Neutrophil (primary cell): ENCODE results near the gene NELL2.

ENCODE experiments used
- H3K27ac ChIP-seq: fragments of 200-600 bp; sonication (generic); 2 replicates; pipeline ENCODE4 v1.5.1; 2016; ENCODE audit warnings: mild to moderate bottlenecking, moderate library complexity
- H3K27me3 ChIP-seq: fragments of 200-600 bp; sonication (generic); 2 replicates; pipeline ENCODE4 v1.6.0; 2016; ENCODE audit warnings: mild to moderate bottlenecking
- H3K36me3 ChIP-seq: fragments of 200-600 bp; sonication (generic); 2 replicates; pipeline ENCODE4 v1.5.1; 2017
- H3K4me1 ChIP-seq, 2 experiments: fragments of 200-600 bp in 1 of 2; sonication (generic) in 1 of 2; 1 replicate in 1 of 2; 2 replicates in 1 of 2; pipeline versions ENCODE4 v1.5.1 to v1.6.1; 2013 to 2016; ENCODE audit warnings: low read depth in 1 of 2, low read length in 1 of 2, mild to moderate bottlenecking in 1 of 2, moderate library complexity in 1 of 2; ENCODE audit not compliant: control insufficient read depth in 1 of 2, insufficient read depth in 1 of 2
- H3K4me3 ChIP-seq, 2 experiments: fragments of 200-600 bp in 1 of 2; sonication (generic) in 1 of 2; 1 replicate in 1 of 2; 2 replicates in 1 of 2; pipeline ENCODE4 v1.5.1; 2013 to 2016; ENCODE audit warnings: low read depth in 1 of 2, low read length in 1 of 2, mild to moderate bottlenecking in 1 of 2, moderate library complexity in 1 of 2
- H3K9me3 ChIP-seq: fragments of 200-600 bp; sonication (generic); 2 replicates; pipeline ENCODE4 v1.5.1; 2016
- TF ChIP-seq, protein P1 (sequence below): fragments of 200-600 bp; sonication (generic); IDR thresholded peaks from 2 replicates; pipeline ENCODE4 v1.5.1; 2016; ENCODE audit warnings: antibody characterized with exemption

NELL2 gene

DNA sequence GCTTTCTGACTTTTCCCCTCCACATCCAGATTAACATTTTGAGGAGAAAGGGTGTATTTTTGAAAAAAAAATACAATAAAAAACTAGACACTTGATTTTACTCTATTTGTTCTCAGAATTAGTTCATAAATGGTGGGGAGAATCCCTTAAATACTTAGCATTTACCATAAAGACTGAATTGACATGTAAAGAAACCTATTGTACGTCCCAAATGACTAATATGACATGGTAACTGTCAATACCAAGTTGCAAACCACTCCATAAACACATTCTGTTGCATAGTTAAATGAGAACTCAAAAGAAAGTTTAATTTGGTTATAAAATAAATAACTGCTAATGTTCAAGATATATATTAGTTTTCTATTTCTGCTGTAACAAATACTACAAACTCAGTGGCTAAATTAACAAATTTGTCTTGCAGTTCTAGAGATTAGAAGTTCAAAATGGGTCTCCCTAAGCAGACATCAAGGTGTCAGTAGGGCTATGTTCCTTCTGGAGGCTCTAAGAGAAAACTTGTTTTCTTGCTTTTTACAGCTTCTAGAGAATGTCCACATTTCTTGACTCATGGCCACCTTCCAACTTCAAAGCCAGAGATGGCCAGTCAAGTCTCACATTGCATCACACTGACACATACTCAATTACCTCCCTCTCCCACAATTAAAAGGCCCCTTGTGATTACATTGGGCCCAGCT lies 16.0 kb downstream of the NELL2 start:
- Histone ChIP-seq H3K27ac (no peak overlapping the region), H3K4me3 (no peak overlapping the region), H3K36me3 (no peaks in the 10 kb centered on the region), H3K27me3 (no peaks in the 10 kb centered on the region), H3K9me3 (no peaks in the 10 kb centered on the region), H3K4me1 (no peaks in the 10 kb centered on the region)
- TF ChIP-seq, protein P1, sequence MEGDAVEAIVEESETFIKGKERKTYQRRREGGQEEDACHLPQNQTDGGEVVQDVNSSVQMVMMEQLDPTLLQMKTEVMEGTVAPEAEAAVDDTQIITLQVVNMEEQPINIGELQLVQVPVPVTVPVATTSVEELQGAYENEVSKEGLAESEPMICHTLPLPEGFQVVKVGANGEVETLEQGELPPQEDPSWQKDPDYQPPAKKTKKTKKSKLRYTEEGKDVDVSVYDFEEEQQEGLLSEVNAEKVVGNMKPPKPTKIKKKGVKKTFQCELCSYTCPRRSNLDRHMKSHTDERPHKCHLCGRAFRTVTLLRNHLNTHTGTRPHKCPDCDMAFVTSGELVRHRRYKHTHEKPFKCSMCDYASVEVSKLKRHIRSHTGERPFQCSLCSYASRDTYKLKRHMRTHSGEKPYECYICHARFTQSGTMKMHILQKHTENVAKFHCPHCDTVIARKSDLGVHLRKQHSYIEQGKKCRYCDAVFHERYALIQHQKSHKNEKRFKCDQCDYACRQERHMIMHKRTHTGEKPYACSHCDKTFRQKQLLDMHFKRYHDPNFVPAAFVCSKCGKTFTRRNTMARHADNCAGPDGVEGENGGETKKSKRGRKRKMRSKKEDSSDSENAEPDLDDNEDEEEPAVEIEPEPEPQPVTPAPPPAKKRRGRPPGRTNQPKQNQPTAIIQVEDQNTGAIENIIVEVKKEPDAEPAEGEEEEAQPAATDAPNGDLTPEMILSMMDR = no peak

DNA sequence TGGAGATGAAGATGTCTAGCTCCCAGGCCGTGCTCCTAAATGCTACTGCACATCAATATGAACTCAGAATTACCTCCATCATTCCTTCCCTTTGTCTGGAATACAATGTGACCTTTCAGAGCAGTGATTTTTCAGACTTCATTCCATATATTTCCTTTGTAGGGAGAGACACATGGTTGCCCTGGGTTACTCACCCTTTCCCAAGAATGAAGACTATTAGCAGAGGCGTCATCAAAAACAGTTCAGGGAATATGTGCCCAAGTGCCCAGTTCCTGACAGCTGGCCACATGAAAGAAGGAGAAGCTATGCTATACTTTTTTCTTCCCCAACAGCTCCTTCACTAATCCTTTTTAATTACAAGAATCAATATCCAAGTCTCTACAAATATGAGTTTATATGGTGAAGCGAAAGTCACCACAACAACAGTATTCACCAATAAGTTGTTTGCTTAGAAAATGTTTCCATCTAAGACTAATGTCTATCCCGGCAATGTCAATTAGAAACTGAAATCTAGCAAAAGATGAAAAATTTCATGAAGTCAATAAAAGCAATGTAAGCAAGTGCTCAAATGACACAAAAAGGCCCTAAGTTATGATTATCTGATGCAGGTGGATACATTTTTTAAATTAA lies 17.8 kb downstream of the NELL2 start:
- TF ChIP-seq, protein P1 = no peak
- no peak overlapping the region for H3K27ac ChIP-seq
- H3K4me3 ChIP-seq = no peak overlapping the region
- no peaks in the 10 kb centered on the region for H3K36me3 ChIP-seq
- no peaks in the 10 kb centered on the region for H3K9me3 ChIP-seq
- H3K4me1 ChIP-seq = no peaks in the 10 kb centered on the region
- H3K27me3 ChIP-seq = no peaks in the 10 kb centered on the region

DNA sequence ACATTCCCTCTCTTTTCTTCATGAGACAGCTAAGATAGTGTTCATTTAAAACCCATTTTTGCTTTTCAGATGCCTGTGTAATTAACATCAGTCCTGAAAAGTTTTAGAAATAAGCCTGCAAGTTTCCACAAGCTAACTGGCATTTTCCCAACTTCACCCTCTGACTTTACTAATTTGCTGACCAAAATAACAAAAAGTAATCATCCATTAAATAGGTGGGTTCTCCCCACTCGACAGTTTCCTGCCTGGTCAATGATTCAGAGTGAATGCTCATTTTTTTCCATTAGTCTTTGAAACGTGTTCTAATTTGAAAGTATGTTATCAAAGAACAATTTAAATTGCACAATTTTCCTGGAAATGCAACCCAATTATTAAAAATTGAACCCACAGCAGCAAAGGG lies 23.6 kb downstream of the NELL2 start:
- Histone ChIP-seq H3K27me3 (no peaks in the 10 kb centered on the region), H3K4me1 (no peaks in the 10 kb centered on the region), H3K27ac (no peak overlapping the region), H3K9me3 (no peaks in the 10 kb centered on the region), H3K36me3 (no peaks in the 10 kb centered on the region), H3K4me3 (no peak overlapping the region)
- TF ChIP-seq, protein P1 = no peak

DNA sequence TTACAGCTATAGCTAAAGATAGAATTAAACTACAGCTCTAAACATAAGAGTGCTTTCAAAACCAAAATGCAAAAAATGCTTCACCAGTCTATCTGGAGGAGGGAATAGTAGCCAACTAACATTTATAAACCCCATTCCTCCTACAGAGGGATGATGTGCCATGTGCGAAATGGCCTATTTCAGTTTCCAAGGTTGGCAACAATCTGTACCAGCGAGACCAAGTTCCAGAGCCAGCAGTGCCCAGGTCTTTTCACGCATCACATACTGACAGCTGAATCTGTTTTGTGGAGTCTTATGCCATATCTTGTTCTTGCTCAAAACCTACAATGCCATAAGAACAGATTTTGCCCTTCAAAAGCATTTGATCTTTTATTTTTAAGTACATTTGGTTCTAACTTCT lies 24.5 kb downstream of the NELL2 start:
- H3K4me1 ChIP-seq = no peaks in the 10 kb centered on the region
- H3K27ac ChIP-seq = no peak overlapping the region
- no peak overlapping the region for H3K4me3 ChIP-seq
- no peaks in the 10 kb centered on the region for H3K27me3 ChIP-seq
- no peaks in the 10 kb centered on the region for H3K36me3 ChIP-seq
- no peaks in the 10 kb centered on the region for H3K9me3 ChIP-seq
- TF ChIP-seq, protein P1 = no peak

DNA sequence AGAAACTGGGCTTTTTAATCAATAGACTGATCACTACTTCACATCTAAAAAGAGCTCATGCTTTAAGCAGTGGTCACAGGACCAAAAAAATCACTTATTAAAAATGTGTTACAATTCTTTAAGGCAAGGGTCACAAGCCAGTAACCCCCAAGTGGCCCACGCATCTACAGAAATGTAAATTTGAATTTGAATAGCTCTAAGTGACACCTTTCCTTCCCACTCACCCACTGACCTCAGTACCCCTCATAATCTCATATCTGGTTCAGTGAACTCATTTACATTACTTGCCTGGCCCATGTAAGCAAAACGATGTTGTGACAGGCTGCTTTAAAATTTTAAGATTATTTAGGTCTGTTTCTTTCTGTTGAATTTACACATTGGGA lies 27.4 kb downstream of the NELL2 start:
- Histone ChIP-seq H3K4me3 (no peak overlapping the region), H3K27ac (no peak overlapping the region)

More for the DNA sequence above, 27.4 kb downstream of the NELL2 start:
- Histone ChIP-seq H3K36me3 (no peaks in the 10 kb centered on the region), H3K27me3 (no peaks in the 10 kb centered on the region), H3K4me1 (no peaks in the 10 kb centered on the region), H3K9me3 (no peaks in the 10 kb centered on the region)
- TF ChIP-seq, protein P1 = no peak
